Neural crest cell (in vitro differentiated cells): ENCODE results near the gene GABBR2. TPM values are rescaled to one million over a fixed set of nuclear protein-coding genes. Genes with fewer than 3 reads are reported as not detected.

ENCODE experiments used
- DNase-seq: peaks from one replicate; pipeline ENCODE4 v3.0.0; 2021; ENCODE audit warnings: low read depth, mixed read lengths, low spot score
- H3K27ac Mint-ChIP-seq: one replicate; pipeline ENCODE4 v1.8.0; 2021; ENCODE audit warnings: mild to moderate bottlenecking, mixed read lengths; ENCODE audit not compliant: unreplicated experiment
- H3K27me3 Mint-ChIP-seq: 2 replicates; pipeline ENCODE4 v1.8.0; 2021; ENCODE audit warnings: low read depth, mild to moderate bottlenecking, mixed read lengths
- H3K36me3 Mint-ChIP-seq: 2 replicates; pipeline ENCODE4 v1.8.0; 2021; ENCODE audit warnings: low read depth, mild to moderate bottlenecking, mixed read lengths
- H3K4me1 Mint-ChIP-seq: 2 replicates; pipeline ENCODE4 v1.8.0; 2021; ENCODE audit warnings: mixed read lengths
- H3K4me3 Mint-ChIP-seq: one replicate; pipeline ENCODE4 v1.8.0; 2021; ENCODE audit warnings: mild to moderate bottlenecking, mixed read lengths
- H3K9me3 Mint-ChIP-seq: 2 replicates; pipeline ENCODE4 v1.8.0; 2021; ENCODE audit warnings: mixed read lengths
- total RNA-seq: library from RNA; stranded (reverse); gene quantifications from 2 replicates; pipeline ENCODE4 v1.2.1, GENCODE V29; 2021
- TF ChIP-seq, protein P1 (sequence below): fragments of 200-600 bp; sonication (generic); conservative IDR thresholded peaks from 2 replicates; pipeline ENCODE4 v1.5.0; 2021; ENCODE audit warnings: antibody characterized with exemption, mild to moderate bottlenecking

GABBR2 gene
- total RNA-seq, 1 donor from 2014 or later: 0.84 TPM

- no peak overlapping the region for H3K27ac Mint-ChIP-seq
- no peaks in the 10 kb centered on the region for H3K36me3 Mint-ChIP-seq
- H3K4me1 Mint-ChIP-seq: no peaks in the 10 kb centered on the region
- peaks cover 3% of the 10 kb centered on the region for H3K9me3 Mint-ChIP-seq
- H3K27me3 Mint-ChIP-seq: peaks cover 90% of the 10 kb centered on the region
- no peak overlapping the region for H3K4me3 Mint-ChIP-seq
- DNase-seq: no peak
- TF ChIP-seq, protein P1, sequence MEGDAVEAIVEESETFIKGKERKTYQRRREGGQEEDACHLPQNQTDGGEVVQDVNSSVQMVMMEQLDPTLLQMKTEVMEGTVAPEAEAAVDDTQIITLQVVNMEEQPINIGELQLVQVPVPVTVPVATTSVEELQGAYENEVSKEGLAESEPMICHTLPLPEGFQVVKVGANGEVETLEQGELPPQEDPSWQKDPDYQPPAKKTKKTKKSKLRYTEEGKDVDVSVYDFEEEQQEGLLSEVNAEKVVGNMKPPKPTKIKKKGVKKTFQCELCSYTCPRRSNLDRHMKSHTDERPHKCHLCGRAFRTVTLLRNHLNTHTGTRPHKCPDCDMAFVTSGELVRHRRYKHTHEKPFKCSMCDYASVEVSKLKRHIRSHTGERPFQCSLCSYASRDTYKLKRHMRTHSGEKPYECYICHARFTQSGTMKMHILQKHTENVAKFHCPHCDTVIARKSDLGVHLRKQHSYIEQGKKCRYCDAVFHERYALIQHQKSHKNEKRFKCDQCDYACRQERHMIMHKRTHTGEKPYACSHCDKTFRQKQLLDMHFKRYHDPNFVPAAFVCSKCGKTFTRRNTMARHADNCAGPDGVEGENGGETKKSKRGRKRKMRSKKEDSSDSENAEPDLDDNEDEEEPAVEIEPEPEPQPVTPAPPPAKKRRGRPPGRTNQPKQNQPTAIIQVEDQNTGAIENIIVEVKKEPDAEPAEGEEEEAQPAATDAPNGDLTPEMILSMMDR: no peak
These were observed 7.9 kb downstream of the GABBR2 start for GRCh38 chr9:98700801-98701200.

- H3K27me3 Mint-ChIP-seq: peaks cover 74% of the 10 kb centered on the region
- no peak overlapping the region for H3K4me3 Mint-ChIP-seq
- no peak for DNase-seq
- no peaks in the 10 kb centered on the region for H3K36me3 Mint-ChIP-seq
- peaks cover 3% of the 10 kb centered on the region for H3K9me3 Mint-ChIP-seq
- no peak overlapping the region for H3K27ac Mint-ChIP-seq
- H3K4me1 Mint-ChIP-seq: peaks cover 5% of the 10 kb centered on the region
- TF ChIP-seq, protein P1: no peak
These were observed 9.9 kb downstream of the GABBR2 start for GRCh38 chr9:98698856-98699255.

- H3K4me1 Mint-ChIP-seq: peaks cover 18% of the 10 kb centered on the region
- no peaks in the 10 kb centered on the region for H3K36me3 Mint-ChIP-seq
- peaks cover 41% of the 10 kb centered on the region for H3K27me3 Mint-ChIP-seq
- H3K27ac Mint-ChIP-seq: no peak overlapping the region
- H3K4me3 Mint-ChIP-seq: no peak overlapping the region
- no peak for DNase-seq
- TF ChIP-seq, protein P1: no peak
- no peaks in the 10 kb centered on the region for H3K9me3 Mint-ChIP-seq
These were observed 13.8 kb downstream of the GABBR2 start for GRCh38 chr9:98694943-98695342.

DNA sequence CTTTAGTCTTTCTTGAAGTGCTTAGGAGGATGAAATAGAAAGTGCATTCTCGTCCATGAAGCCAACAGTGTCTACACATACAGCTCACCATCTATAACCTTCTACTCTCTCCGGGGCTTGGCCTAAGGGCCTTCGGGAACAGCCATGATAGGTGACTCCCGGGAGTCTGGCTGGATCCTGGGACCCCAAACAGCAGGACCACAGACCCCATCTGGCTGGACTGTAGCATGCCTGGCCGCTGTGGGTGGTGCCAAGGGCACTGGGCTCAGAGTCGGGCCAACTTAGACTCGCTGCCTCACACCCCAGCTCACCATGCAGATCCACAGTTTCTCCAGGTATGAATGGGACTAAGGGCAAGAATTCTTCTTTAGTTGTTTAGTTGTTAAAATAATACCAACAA, 16.3 kb downstream of the GABBR2 start:
- H3K27ac Mint-ChIP-seq: no peak overlapping the region
- H3K4me3 Mint-ChIP-seq: no peak overlapping the region
- no peaks in the 10 kb centered on the region for H3K9me3 Mint-ChIP-seq
- peaks cover 17% of the 10 kb centered on the region for H3K27me3 Mint-ChIP-seq
- TF ChIP-seq, protein P1: no peak
- no peak for DNase-seq
- H3K4me1 Mint-ChIP-seq: peaks cover 18% of the 10 kb centered on the region
- H3K36me3 Mint-ChIP-seq: no peaks in the 10 kb centered on the region

DNA sequence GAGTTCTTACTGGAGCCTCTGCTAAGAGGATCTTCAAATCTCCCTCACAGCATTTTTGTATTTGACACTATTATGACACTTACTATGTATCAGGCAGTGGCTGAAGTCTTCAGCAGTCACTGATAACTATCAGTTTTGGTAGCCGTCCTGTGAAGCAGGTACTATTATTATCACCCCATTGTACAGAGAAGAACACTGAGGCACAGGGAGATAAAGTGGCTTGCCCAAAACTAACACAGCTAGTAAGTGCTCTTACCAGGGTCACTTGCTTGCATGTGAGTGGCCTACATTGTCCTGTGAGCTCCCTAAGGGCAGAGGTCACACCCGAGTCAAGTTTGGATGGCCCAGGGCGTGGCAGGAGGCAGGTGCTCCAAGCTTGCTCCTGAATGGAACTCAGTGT, 16.8 kb downstream of the GABBR2 start:
- H3K9me3 Mint-ChIP-seq: no peaks in the 10 kb centered on the region
- H3K27me3 Mint-ChIP-seq: peaks cover 12% of the 10 kb centered on the region
- DNase-seq: no peak
- no peak overlapping the region for H3K4me3 Mint-ChIP-seq
- no peak overlapping the region for H3K27ac Mint-ChIP-seq
- TF ChIP-seq, protein P1: no peak
- H3K4me1 Mint-ChIP-seq: peaks cover 21% of the 10 kb centered on the region
- H3K36me3 Mint-ChIP-seq: no peaks in the 10 kb centered on the region

- H3K27ac Mint-ChIP-seq: no peak overlapping the region
- DNase-seq: no peak
- H3K27me3 Mint-ChIP-seq: peaks cover 2% of the 10 kb centered on the region
- H3K9me3 Mint-ChIP-seq: no peaks in the 10 kb centered on the region
- H3K4me1 Mint-ChIP-seq: peaks cover 23% of the 10 kb centered on the region
- TF ChIP-seq, protein P1: no peak
- no peaks in the 10 kb centered on the region for H3K36me3 Mint-ChIP-seq
- H3K4me3 Mint-ChIP-seq: no peak overlapping the region
These were observed 18.0 kb downstream of the GABBR2 start for GRCh38 chr9:98690686-98691085.
